Measurements from ENCODE around the gene PFN3.

PFN3 gene

DNA sequence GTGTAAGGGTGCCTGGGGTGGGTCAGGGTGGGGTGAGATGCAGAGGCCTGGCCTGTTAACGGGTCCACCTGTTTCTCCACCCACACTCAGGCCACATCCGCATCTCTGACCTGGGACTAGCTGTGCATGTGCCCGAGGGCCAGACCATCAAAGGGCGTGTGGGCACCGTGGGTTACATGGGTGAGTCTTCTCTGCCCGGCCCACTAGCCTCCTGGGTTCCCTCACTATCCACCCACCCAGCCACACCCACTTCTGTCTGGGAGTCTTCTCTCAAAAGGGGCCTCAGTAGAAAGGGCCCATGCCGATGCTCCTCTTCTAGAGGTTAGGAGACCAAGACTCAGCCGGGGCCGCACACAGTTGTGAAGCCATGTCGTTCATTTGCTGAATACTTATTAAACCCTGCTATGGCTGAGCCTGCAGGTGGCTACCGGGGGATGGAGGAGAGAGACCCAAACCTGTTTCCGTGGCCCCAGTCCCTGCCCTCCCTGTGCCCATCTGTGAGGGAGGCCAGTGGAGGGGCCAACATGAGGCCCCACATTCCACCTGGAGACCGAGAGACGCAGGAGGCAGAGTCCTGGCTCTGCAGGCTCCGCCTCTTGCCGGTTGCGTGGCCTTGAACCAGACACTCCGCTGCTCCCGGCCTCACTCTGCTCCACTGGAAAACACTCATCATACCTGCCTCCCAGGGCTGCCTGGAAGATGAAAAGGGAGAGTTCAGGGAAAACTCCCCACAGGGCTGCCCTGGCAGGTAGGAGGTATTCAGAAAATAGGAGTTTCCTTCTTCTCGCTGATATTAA is 34.7 kb upstream of the PFN3 start:
- no peak overlapping the region for H3K4me3 ChIP-seq (ENCODE audit: extremely low read depth, insufficient read depth, low read length, poor library complexity, severe bottlenecking)
- no peaks in the 10 kb centered on the region for H3K4me1 ChIP-seq (ENCODE audit: control insufficient read depth, insufficient read depth, low read length, poor library complexity, severe bottlenecking)
- H3K27ac ChIP-seq (ENCODE audit: low read depth, low read length, severe bottlenecking): no peak overlapping the region
- no peaks in the 10 kb centered on the region for H3K9me3 ChIP-seq (ENCODE audit: control insufficient read depth, low read length)
- peaks cover 67% of the 10 kb centered on the region for H3K36me3 ChIP-seq (ENCODE audit: control insufficient read depth, insufficient read depth, low read length)
- 97% methylated on average over 11 to 17 of the region's 20 CpGs for WGBS, 2 experiments (ENCODE audit: insufficient coverage in 2 of 2)

GRCh38 chr5:177434437-177434836 is 34.0 kb upstream of the PFN3 start:
- Histone ChIP-seq H3K36me3 (ENCODE audit: control insufficient read depth, insufficient read depth, low read length) (peaks cover 74% of the 10 kb centered on the region), H3K4me1 (ENCODE audit: control insufficient read depth, insufficient read depth, low read length, poor library complexity, severe bottlenecking) (peaks cover 2% of the 10 kb centered on the region), H3K4me3 (ENCODE audit: extremely low read depth, insufficient read depth, low read length, poor library complexity, severe bottlenecking) (no peak overlapping the region), H3K27ac (ENCODE audit: low read depth, low read length, severe bottlenecking) (no peak overlapping the region), H3K9me3 (ENCODE audit: control insufficient read depth, low read length) (no peaks in the 10 kb centered on the region)
- WGBS, 2 experiments (ENCODE audit: insufficient coverage in 2 of 2): 94 to 98% methylated on average over 6 to 8 of the region's 8 CpGs

DNA sequence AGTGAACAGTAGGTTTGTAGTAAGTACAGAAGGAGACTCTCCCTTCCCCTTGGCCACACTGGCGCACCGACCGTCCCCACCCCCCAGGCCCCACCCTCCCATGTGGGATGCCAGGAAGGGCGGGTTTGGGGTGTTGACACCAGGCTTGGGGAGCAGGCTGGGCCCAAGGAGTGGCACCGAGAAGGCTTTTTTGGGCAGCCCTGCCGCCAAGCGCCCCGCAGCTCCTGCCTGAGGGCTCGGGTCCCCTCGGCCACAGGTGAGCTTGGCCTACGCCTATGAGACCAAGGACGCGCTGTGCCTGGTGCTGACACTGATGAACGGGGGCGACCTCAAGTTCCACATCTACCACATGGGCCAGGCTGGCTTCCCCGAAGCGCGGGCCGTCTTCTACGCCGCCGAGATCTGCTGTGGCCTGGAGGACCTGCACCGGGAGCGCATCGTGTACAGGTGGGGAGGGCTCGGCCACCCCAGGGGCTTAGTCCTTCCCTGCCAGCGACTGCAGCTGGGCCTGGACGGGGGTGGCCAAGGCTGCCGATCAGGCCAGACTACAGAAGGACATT is 33.3 kb upstream of the PFN3 start:
- Histone ChIP-seq H3K9me3 (ENCODE audit: control insufficient read depth, low read length) (no peaks in the 10 kb centered on the region), H3K4me3 (ENCODE audit: extremely low read depth, insufficient read depth, low read length, poor library complexity, severe bottlenecking) (no peak overlapping the region), H3K4me1 (ENCODE audit: control insufficient read depth, insufficient read depth, low read length, poor library complexity, severe bottlenecking) (peaks cover 9% of the 10 kb centered on the region), H3K27ac (ENCODE audit: low read depth, low read length, severe bottlenecking) (no peak overlapping the region), H3K36me3 (ENCODE audit: control insufficient read depth, insufficient read depth, low read length) (peaks cover 72% of the 10 kb centered on the region)
- WGBS, 2 experiments (ENCODE audit: insufficient coverage in 2 of 2): 96% methylated on average over 26 of the region's 29 CpGs

DNA sequence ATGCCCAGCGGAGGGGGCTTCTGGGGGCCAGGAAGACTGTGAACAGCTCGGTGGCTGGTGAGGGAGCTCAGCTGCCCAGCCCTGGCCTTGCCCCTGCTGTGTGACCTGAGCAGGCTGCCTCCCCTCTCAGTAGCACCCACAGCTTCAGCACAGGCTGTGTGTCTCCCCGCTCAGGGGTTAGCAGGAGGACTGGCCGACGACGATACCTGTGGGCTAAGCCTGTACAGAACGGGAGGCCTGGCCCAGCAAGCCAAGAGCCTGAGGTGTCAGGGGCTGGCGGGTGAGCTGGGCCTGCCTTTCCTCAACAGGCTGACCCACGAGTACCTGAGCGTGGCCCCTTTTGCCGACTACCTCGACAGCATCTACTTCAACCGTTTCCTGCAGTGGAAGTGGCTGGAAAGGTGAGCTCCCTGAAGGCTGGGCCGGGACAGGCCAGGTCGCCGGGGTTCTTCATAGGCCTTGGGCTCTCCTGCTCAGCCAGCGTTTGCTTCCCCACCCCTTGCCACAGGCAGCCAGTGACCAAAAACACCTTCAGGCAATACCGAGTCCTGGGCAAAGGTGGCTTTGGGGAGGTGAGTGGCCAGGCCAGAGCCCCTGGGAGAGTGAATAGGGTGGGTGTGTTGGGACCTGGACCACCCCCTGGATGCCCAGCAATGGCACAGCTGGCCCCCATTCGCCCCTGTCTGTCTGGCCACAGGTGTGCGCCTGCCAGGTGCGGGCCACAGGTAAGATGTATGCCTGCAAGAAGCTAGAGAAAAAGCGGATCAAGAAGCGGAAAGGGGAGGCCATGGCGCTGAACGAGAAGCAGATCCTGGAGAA is 32.6 kb upstream of the PFN3 start:
- WGBS, 2 experiments (ENCODE audit: insufficient coverage in 2 of 2): 91 to 99% methylated on average over 20 to 23 of the region's 25 CpGs
- peaks cover 69% of the 10 kb centered on the region for H3K36me3 ChIP-seq (ENCODE audit: control insufficient read depth, insufficient read depth, low read length)

DNA sequence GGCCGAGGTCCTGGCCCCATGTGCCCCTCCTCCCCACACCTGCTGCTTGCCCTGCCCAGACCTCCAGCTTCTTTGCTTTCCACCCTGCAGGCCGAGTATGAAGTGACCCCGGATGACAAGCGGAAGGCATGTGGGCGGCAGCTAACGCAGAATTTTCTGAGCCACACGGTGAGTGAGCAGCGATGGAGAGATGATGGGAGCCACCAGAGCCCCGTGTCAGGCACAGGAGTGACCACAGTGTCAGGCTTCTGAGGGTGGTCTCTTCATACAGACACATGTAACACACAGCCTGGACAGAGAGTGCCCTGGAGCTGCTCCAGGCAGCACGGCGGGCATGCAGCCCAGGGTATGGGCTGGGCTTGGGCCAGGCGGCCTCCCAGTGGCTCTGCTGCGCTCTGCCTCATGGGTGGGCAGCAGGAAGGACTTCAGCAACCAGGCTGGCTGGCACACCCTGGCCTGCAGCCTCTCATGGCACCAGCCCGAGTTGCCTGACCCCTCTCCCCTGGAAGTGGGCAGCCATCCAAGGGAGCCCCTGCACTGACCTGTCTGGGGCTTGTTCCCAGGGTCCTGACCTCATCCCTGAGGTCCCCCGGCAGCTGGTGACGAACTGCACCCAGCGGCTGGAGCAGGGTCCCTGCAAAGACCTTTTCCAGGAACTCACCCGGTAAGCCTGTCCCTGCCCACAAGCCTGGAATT is 31.8 kb upstream of the PFN3 start:
- Histone ChIP-seq H3K4me3 (ENCODE audit: extremely low read depth, insufficient read depth, low read length, poor library complexity, severe bottlenecking) (no peak overlapping the region), H3K4me1 (ENCODE audit: control insufficient read depth, insufficient read depth, low read length, poor library complexity, severe bottlenecking) (peaks cover 11% of the 10 kb centered on the region), H3K36me3 (ENCODE audit: control insufficient read depth, insufficient read depth, low read length) (peaks cover 64% of the 10 kb centered on the region), H3K27ac (ENCODE audit: low read depth, low read length, severe bottlenecking) (no peak overlapping the region), H3K9me3 (ENCODE audit: control insufficient read depth, low read length) (no peaks in the 10 kb centered on the region)
- WGBS, 2 experiments (ENCODE audit: insufficient coverage in 2 of 2): 91 to 92% methylated on average over 15 to 18 of the region's 18 CpGs

More for the DNA sequence above, 32.6 kb upstream of the PFN3 start:
- Histone ChIP-seq H3K9me3 (ENCODE audit: control insufficient read depth, low read length) (no peaks in the 10 kb centered on the region), H3K4me1 (ENCODE audit: control insufficient read depth, insufficient read depth, low read length, poor library complexity, severe bottlenecking) (peaks cover 11% of the 10 kb centered on the region), H3K27ac (ENCODE audit: low read depth, low read length, severe bottlenecking) (no peak overlapping the region), H3K4me3 (ENCODE audit: extremely low read depth, insufficient read depth, low read length, poor library complexity, severe bottlenecking) (no peak overlapping the region)

GRCh38 chr5:177431317-177432142 is 31.1 kb upstream of the PFN3 start:
- Histone ChIP-seq H3K36me3 (ENCODE audit: control insufficient read depth, insufficient read depth, low read length) (peaks cover 59% of the 10 kb centered on the region), H3K27ac (ENCODE audit: low read depth, low read length, severe bottlenecking) (no peak overlapping the region), H3K4me3 (ENCODE audit: extremely low read depth, insufficient read depth, low read length, poor library complexity, severe bottlenecking) (no peak overlapping the region), H3K4me1 (ENCODE audit: control insufficient read depth, insufficient read depth, low read length, poor library complexity, severe bottlenecking) (peaks cover 11% of the 10 kb centered on the region), H3K9me3 (ENCODE audit: control insufficient read depth, low read length) (no peaks in the 10 kb centered on the region)
- WGBS, 2 experiments (ENCODE audit: insufficient coverage in 2 of 2): 97 to 98% methylated on average over 25 to 29 of the region's 29 CpGs

DNA sequence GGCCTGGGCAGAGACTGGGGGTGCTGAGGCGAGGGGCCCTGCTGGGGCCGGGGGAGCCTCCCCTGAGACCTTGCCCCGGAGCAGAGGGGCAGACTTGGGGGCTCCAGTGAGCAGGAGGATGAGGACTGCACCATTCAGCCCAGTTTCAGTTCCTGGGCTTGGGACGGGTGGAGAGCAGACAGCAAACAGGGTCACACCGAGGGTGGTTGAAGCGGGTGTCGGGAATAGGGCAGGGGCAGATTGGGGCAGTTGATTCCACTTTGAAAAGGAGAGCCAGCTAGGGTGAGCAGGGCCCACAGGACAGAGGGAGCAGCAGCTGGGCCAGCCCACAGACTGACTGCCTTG is 30.5 kb upstream of the PFN3 start:
- Histone ChIP-seq H3K9me3 (ENCODE audit: control insufficient read depth, low read length) (no peaks in the 10 kb centered on the region), H3K4me1 (ENCODE audit: control insufficient read depth, insufficient read depth, low read length, poor library complexity, severe bottlenecking) (peaks cover 11% of the 10 kb centered on the region), H3K27ac (ENCODE audit: low read depth, low read length, severe bottlenecking) (no peak overlapping the region), H3K36me3 (ENCODE audit: control insufficient read depth, insufficient read depth, low read length) (peaks cover 57% of the 10 kb centered on the region), H3K4me3 (ENCODE audit: extremely low read depth, insufficient read depth, low read length, poor library complexity, severe bottlenecking) (no peak overlapping the region)
- WGBS, 2 experiments (ENCODE audit: insufficient coverage in 2 of 2): 89 to 91% methylated on average over 6 to 7 of the region's 7 CpGs

GRCh38 chr5:177430140-177430951 is 29.9 kb upstream of the PFN3 start:
- 94 to 95% methylated on average over 25 of the region's 26 CpGs for WGBS, 2 experiments (ENCODE audit: insufficient coverage in 2 of 2)
- Histone ChIP-seq H3K27ac (ENCODE audit: low read depth, low read length, severe bottlenecking) (no peak overlapping the region), H3K36me3 (ENCODE audit: control insufficient read depth, insufficient read depth, low read length) (peaks cover 55% of the 10 kb centered on the region), H3K4me1 (ENCODE audit: control insufficient read depth, insufficient read depth, low read length, poor library complexity, severe bottlenecking) (peaks cover 15% of the 10 kb centered on the region), H3K9me3 (ENCODE audit: control insufficient read depth, low read length) (no peaks in the 10 kb centered on the region), H3K4me3 (ENCODE audit: extremely low read depth, insufficient read depth, low read length, poor library complexity, severe bottlenecking) (no peak overlapping the region)

DNA sequence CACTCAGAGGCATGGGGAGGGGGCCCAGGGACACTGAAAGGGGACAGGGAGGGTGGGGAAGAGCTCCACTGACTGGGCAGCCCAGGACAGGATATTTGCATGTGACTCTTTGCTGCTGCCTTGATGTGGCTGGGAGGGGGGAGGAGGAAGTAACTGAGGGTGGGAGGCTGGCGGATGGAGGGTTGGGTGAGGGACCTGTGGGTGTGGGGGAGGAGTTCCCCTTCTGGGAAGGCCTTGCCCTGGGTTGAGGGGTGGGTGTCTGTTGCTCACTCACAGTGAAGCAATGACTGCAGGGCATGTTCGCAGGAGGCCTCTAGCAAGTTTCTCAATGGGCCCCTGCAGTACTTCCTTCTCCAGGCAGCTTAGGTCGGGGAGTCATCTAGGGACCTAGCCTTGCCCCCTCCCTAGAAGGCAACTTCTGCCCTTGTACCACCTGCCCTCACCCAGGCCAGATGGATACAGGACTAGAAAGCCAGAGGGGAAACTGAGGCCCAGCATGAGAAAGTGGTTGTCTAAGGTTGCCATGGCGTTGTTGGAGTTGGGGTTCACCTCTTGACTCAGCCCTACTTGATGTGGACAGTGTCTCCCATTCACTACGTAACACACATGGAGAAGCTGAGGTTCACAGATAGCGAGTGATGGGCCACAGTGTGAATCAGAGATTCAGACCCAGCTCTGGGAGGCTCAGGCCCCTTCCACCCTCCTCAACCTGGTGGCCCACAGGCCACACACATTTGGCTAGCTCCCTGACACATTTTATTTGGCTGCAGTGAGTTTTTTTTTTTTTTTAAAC is 29.0 kb upstream of the PFN3 start:
- Histone ChIP-seq H3K9me3 (ENCODE audit: control insufficient read depth, low read length) (no peaks in the 10 kb centered on the region), H3K36me3 (ENCODE audit: control insufficient read depth, insufficient read depth, low read length) (peaks cover 46% of the 10 kb centered on the region), H3K4me1 (ENCODE audit: control insufficient read depth, insufficient read depth, low read length, poor library complexity, severe bottlenecking) (peaks cover 17% of the 10 kb centered on the region), H3K4me3 (ENCODE audit: extremely low read depth, insufficient read depth, low read length, poor library complexity, severe bottlenecking) (no peak overlapping the region), H3K27ac (ENCODE audit: low read depth, low read length, severe bottlenecking) (no peak overlapping the region)
- 93 to 94% methylated on average over 6 of the region's 6 CpGs for WGBS, 2 experiments (ENCODE audit: insufficient coverage in 2 of 2)

All from mesodermal cell (in vitro differentiated cells).